ENCODE data around the gene KRT17.
"Not testable (repeated sequence)": the region's sequence is repeated elsewhere in the genome, so short reads cannot be mapped to it uniquely, and the experiment has no call there.

KRT17 gene

GRCh38 chr17:41593306-41593981, 30.9 kb downstream of the KRT17 start:
- no peak for DNase-seq (ENCODE audit: low spot score)

- no peak for DNase-seq (ENCODE audit: low spot score)
Measured at GRCh38 chr17:41592601-41593305, 31.6 kb downstream of the KRT17 start.

GRCh38 chr17:41589301-41589700, 35.1 kb downstream of the KRT17 start:
- no peak for DNase-seq (ENCODE audit: low spot score)

- DNase-seq (ENCODE audit: low spot score): no peak
Measured at GRCh38 chr17:41588126-41588810, 36.1 kb downstream of the KRT17 start.

GRCh38 chr17:41586863-41587495, 37.4 kb downstream of the KRT17 start, which contains the start of gene KRT14:
TSS of gene KRT14 (minus strand) at chr17:41586895. CDS start at chr17:41586834, 61 bp downstream.
- no peak for DNase-seq (ENCODE audit: low spot score)

- DNase-seq (ENCODE audit: low spot score): no peak
Measured at GRCh38 chr17:41585301-41586056, 38.9 kb downstream of the KRT17 start.

GRCh38 chr17:41584331-41584927, 39.9 kb downstream of the KRT17 start:
- DNase-seq (ENCODE audit: low spot score): peak; percentile 72

- DNase-seq (ENCODE audit: low spot score): no peak
Measured at GRCh38 chr17:41583137-41584127, 40.9 kb downstream of the KRT17 start.

GRCh38 chr17:41582061-41582968, 42.1 kb downstream of the KRT17 start:
- not testable (repeated sequence) for DNase-seq (ENCODE audit: low spot score)

GRCh38 chr17:41581366-41582060, 42.9 kb downstream of the KRT17 start:
- no peak for DNase-seq (ENCODE audit: low spot score)

- DNase-seq (ENCODE audit: low spot score): no peak
Measured at GRCh38 chr17:41580687-41581365, 43.5 kb downstream of the KRT17 start.

- DNase-seq (ENCODE audit: low spot score): no peak
Measured at GRCh38 chr17:41580244-41580575, 44.2 kb downstream of the KRT17 start.

- peak; percentile 95 for DNase-seq (ENCODE audit: low spot score)
Measured at GRCh38 chr17:41579484-41580243, 44.7 kb downstream of the KRT17 start.

GRCh38 chr17:41578971-41579370, 45.4 kb downstream of the KRT17 start:
- DNase-seq (ENCODE audit: low spot score): no peak

- no peak for DNase-seq (ENCODE audit: low spot score)
Measured at GRCh38 chr17:41578538-41578937, 45.8 kb downstream of the KRT17 start.

GRCh38 chr17:41576740-41577139, 47.6 kb downstream of the KRT17 start:
- not testable (repeated sequence) for DNase-seq (ENCODE audit: low spot score)

- no peak for DNase-seq (ENCODE audit: low spot score)
Measured at GRCh38 chr17:41575336-41575735, 49.0 kb downstream of the KRT17 start.

Data from COLO829 (cell line).